Stimulated activated naive CD8-positive, alpha-beta T cell treated with anti-CD3 and anti-CD28 coated beads, Interleukin-15, Interleukin-2, amounts not matched to agents 100 ng/mL and 50 ng/mL, for 24 hours (primary cell): ENCODE results near the gene NUTM1.
"Not testable (repeated sequence)": the region's sequence is repeated elsewhere in the genome, so short reads cannot be mapped to it uniquely, and the experiment has no call there.

Source experiments
- H3K27ac Mint-ChIP-seq: one replicate; pipeline ENCODE4 v1.8.0; 2021; ENCODE audit warnings: mild to moderate bottlenecking, mixed read lengths
- H3K27me3 Mint-ChIP-seq: one replicate; pipeline ENCODE4 v1.8.0; 2021; ENCODE audit warnings: mixed read lengths
- H3K36me3 Mint-ChIP-seq: one replicate; pipeline ENCODE4 v1.8.0; 2021; ENCODE audit warnings: low read depth, mixed read lengths
- H3K4me1 Mint-ChIP-seq: one replicate; pipeline ENCODE4 v1.8.0; 2021; ENCODE audit warnings: low read depth, mixed read lengths
- H3K4me3 Mint-ChIP-seq: one replicate; pipeline ENCODE4 v1.8.0; 2021; ENCODE audit warnings: mild to moderate bottlenecking, mixed read lengths
- H3K9me3 Mint-ChIP-seq: one replicate; pipeline ENCODE4 v1.8.0; 2021; ENCODE audit warnings: mixed read lengths

Gene NUTM1

GRCh38 chr15:34348735-34349300 lies 5.7 kb downstream of the NUTM1 start:
- no peak overlapping the region for H3K4me3 Mint-ChIP-seq
- no peaks in the 10 kb centered on the region for H3K4me1 Mint-ChIP-seq
- no peaks in the 10 kb centered on the region for H3K27me3 Mint-ChIP-seq
- peaks cover 6% of the 10 kb centered on the region for H3K36me3 Mint-ChIP-seq
- H3K9me3 Mint-ChIP-seq, result no peaks in the 10 kb centered on the region
- no peak overlapping the region for H3K27ac Mint-ChIP-seq

GRCh38 chr15:34349769-34350168 lies 6.7 kb downstream of the NUTM1 start:
- Mint-ChIP-seq H3K4me3 (no peak overlapping the region), H3K9me3 (no peaks in the 10 kb centered on the region), H3K4me1 (no peaks in the 10 kb centered on the region), H3K36me3 (peaks cover 6% of the 10 kb centered on the region), H3K27ac (no peak overlapping the region), H3K27me3 (no peaks in the 10 kb centered on the region)

- H3K36me3 Mint-ChIP-seq, result peaks cover 18% of the 10 kb centered on the region
- not testable (repeated sequence) for H3K27ac Mint-ChIP-seq, H3K27me3 Mint-ChIP-seq, H3K4me1 Mint-ChIP-seq, H3K9me3 Mint-ChIP-seq, H3K4me3 Mint-ChIP-seq
These were observed 9.9 kb downstream of the NUTM1 start for GRCh38 chr15:34352996-34353395.

GRCh38 chr15:34353627-34354026 lies 10.5 kb downstream of the NUTM1 start:
- Mint-ChIP-seq H3K4me3 (no peak overlapping the region), H3K36me3 (peaks cover 22% of the 10 kb centered on the region), H3K27me3 (no peaks in the 10 kb centered on the region), H3K9me3 (no peaks in the 10 kb centered on the region), H3K4me1 (no peaks in the 10 kb centered on the region), H3K27ac (no peak overlapping the region)

DNA sequence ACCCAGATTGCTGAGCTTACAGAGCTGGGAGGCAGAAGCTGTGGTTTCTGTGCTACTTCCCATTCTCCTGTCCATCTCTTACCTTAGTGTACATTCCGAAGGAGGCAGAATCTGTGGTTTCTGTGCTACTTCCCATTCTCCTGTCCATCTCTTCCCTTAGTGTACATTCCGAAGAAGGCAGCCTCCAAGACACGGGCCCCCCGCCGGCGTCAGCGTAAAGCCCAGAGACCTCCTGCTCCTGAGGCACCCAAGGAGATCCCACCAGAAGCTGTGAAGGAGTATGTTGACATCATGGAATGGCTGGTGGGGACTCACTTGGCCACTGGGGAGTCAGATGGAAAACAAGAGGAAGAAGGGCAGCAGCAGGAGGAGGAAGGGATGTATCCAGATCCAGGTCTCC lies 11.2 kb downstream of the NUTM1 start:
- no peak overlapping the region for H3K27ac Mint-ChIP-seq
- H3K9me3 Mint-ChIP-seq, result no peaks in the 10 kb centered on the region
- H3K36me3 Mint-ChIP-seq, result peaks cover 22% of the 10 kb centered on the region
- no peaks in the 10 kb centered on the region for H3K27me3 Mint-ChIP-seq
- no peaks in the 10 kb centered on the region for H3K4me1 Mint-ChIP-seq
- no peak overlapping the region for H3K4me3 Mint-ChIP-seq

DNA sequence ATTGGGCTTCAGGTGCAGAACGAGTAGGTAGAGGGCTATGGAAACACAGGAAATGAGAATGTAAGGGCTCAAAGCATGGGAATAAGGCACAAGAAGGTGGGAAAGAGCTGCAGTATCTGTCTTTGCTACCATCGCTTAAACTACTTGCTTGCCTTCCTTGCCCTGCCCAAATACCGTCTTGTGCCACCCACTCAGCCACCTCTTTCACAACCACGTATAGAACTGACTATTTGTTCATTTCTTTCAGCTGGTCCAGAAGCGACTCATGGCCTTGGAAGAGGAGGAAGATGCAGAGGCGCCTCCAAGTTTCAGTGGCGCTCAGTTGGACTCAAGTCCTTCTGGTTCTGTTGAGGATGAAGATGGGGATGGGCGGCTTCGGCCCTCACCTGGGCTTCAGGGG lies 12.1 kb downstream of the NUTM1 start:
- Mint-ChIP-seq H3K9me3 (no peaks in the 10 kb centered on the region), H3K27ac (no peak overlapping the region), H3K27me3 (no peaks in the 10 kb centered on the region), H3K36me3 (peaks cover 21% of the 10 kb centered on the region), H3K4me3 (no peak overlapping the region), H3K4me1 (no peaks in the 10 kb centered on the region)

DNA sequence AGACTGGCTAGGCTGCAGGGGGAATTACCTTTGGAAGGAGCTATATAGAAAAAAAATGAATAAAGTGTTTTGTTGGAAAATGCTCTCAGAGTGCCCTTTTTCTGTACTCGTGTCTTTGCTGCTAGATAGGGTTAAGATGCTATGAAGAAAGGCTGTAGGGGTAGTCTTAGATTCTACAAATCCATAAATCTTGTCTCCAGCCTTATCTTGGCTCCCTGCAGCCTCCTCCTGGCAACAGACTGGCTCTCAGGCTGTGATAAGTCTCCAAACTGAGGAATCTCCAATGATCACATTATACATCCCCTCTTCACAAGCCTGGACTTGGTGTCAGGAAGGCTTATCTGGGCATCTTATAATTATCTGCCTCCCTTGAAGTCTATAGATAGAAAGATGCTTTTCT lies 14.5 kb downstream of the NUTM1 start:
- Mint-ChIP-seq H3K4me3 (no peak overlapping the region), H3K27ac (no peak overlapping the region), H3K9me3 (no peaks in the 10 kb centered on the region), H3K4me1 (no peaks in the 10 kb centered on the region), H3K27me3 (no peaks in the 10 kb centered on the region), H3K36me3 (peaks cover 31% of the 10 kb centered on the region)

GRCh38 chr15:34358367-34358766 lies 15.3 kb downstream of the NUTM1 start:
- H3K4me3 Mint-ChIP-seq, result no peak overlapping the region
- H3K27ac Mint-ChIP-seq, result no peak overlapping the region
- H3K4me1 Mint-ChIP-seq, result no peaks in the 10 kb centered on the region
- H3K9me3 Mint-ChIP-seq, result no peaks in the 10 kb centered on the region
- H3K36me3 Mint-ChIP-seq, result peaks cover 38% of the 10 kb centered on the region
- no peaks in the 10 kb centered on the region for H3K27me3 Mint-ChIP-seq

GRCh38 chr15:34358948-34359347 lies 15.8 kb downstream of the NUTM1 start:
- no peaks in the 10 kb centered on the region for H3K9me3 Mint-ChIP-seq
- no peak overlapping the region for H3K27ac Mint-ChIP-seq
- H3K27me3 Mint-ChIP-seq, result no peaks in the 10 kb centered on the region
- H3K36me3 Mint-ChIP-seq, result peaks cover 42% of the 10 kb centered on the region
- H3K4me3 Mint-ChIP-seq, result no peak overlapping the region
- H3K4me1 Mint-ChIP-seq, result no peaks in the 10 kb centered on the region

DNA sequence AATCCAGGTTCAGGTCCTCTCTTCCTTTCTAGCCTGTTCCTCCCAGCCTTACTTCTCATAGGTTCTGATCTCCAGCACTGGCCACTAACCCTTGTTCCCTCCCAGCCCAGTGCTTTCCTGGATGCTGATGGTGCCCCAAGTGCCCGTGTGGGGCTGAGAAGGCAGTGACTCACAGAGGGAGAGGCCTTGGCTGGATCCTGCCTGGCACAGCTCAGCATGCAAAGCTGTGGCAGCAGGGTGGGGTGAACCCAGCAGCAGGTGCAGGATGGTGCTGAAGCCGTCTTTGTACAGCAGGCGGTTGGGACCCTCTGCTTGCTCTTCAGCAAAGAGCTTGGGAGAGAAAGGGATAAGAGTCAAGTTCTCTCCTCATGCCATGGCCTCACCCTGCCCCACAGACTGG lies 16.3 kb downstream of the NUTM1 start:
- no peak overlapping the region for H3K4me3 Mint-ChIP-seq
- no peak overlapping the region for H3K27ac Mint-ChIP-seq
- no peaks in the 10 kb centered on the region for H3K4me1 Mint-ChIP-seq
- no peaks in the 10 kb centered on the region for H3K9me3 Mint-ChIP-seq
- H3K36me3 Mint-ChIP-seq, result peaks cover 45% of the 10 kb centered on the region
- H3K27me3 Mint-ChIP-seq, result no peaks in the 10 kb centered on the region

GRCh38 chr15:34360298-34360697 lies 17.2 kb downstream of the NUTM1 start:
- H3K27ac Mint-ChIP-seq, result no peak overlapping the region
- no peaks in the 10 kb centered on the region for H3K9me3 Mint-ChIP-seq
- peaks cover 45% of the 10 kb centered on the region for H3K36me3 Mint-ChIP-seq
- no peaks in the 10 kb centered on the region for H3K27me3 Mint-ChIP-seq
- peaks cover 8% of the 10 kb centered on the region for H3K4me1 Mint-ChIP-seq
- H3K4me3 Mint-ChIP-seq, result no peak overlapping the region

DNA sequence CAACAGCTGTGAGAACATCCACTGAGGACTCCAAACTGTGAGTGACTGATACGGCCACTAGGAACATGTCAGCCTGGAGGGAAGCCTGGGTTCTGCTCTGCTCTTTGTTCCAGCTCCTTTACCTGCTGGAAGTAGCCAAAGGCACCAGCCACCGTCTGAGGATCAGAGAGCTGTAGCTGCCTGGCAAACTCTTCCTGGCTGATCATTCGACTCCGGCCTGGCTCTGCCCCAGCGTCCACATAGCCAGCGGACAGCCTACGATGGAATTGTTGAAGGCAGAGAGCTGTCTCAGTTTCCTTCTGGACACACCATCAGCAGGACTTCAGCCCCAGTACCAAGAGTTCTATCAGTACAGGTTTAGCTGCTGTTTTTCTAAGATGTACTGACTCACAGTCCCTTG lies 18.2 kb downstream of the NUTM1 start:
- H3K4me3 Mint-ChIP-seq, result no peak overlapping the region
- peaks cover 16% of the 10 kb centered on the region for H3K4me1 Mint-ChIP-seq
- no peaks in the 10 kb centered on the region for H3K9me3 Mint-ChIP-seq
- H3K36me3 Mint-ChIP-seq, result peaks cover 43% of the 10 kb centered on the region
- H3K27me3 Mint-ChIP-seq, result no peaks in the 10 kb centered on the region
- H3K27ac Mint-ChIP-seq, result no peak overlapping the region

- H3K36me3 Mint-ChIP-seq, result peaks cover 43% of the 10 kb centered on the region
- H3K27ac Mint-ChIP-seq, result no peak overlapping the region
- H3K4me3 Mint-ChIP-seq, result no peak overlapping the region
- peaks cover 16% of the 10 kb centered on the region for H3K4me1 Mint-ChIP-seq
- H3K27me3 Mint-ChIP-seq, result no peaks in the 10 kb centered on the region
- no peaks in the 10 kb centered on the region for H3K9me3 Mint-ChIP-seq
These were observed 19.1 kb downstream of the NUTM1 start for GRCh38 chr15:34362047-34362773.

- peaks cover 26% of the 10 kb centered on the region for H3K4me1 Mint-ChIP-seq
- no peaks in the 10 kb centered on the region for H3K27me3 Mint-ChIP-seq
- no peak overlapping the region for H3K27ac Mint-ChIP-seq
- H3K4me3 Mint-ChIP-seq, result no peak overlapping the region
- H3K9me3 Mint-ChIP-seq, result no peaks in the 10 kb centered on the region
- peaks cover 33% of the 10 kb centered on the region for H3K36me3 Mint-ChIP-seq
These were observed 20.9 kb downstream of the NUTM1 start for GRCh38 chr15:34364041-34364440.

- peak overlapping the region; percentile 58 for H3K27ac Mint-ChIP-seq
- H3K9me3 Mint-ChIP-seq, result no peaks in the 10 kb centered on the region
- H3K4me1 Mint-ChIP-seq, result peaks cover 35% of the 10 kb centered on the region
- peaks cover 33% of the 10 kb centered on the region for H3K36me3 Mint-ChIP-seq
- peak overlapping the region; percentile 88 for H3K4me3 Mint-ChIP-seq
- no peaks in the 10 kb centered on the region for H3K27me3 Mint-ChIP-seq
These were observed 22.1 kb downstream of the NUTM1 start for GRCh38 chr15:34365091-34365825.
